Activated CD8-positive, alpha-beta memory T cell treated with anti-CD3 and anti-CD28 coated beads for 36 hours (primary cell): ENCODE data around the gene STRBP. TPM values are rescaled to one million over a fixed set of nuclear protein-coding genes. Genes with fewer than 3 reads are reported as not detected.

Experiments
- CTCF ChIA-PET: fragments of 350-600 bp; sonication (Branson Sonifier 250); formaldehyde crosslinking; loops from one replicate; lab custom pipeline; 2021; ENCODE audit warnings: antibody characterized with exemption; lab: Charles Lee
- POLR2A ChIA-PET: fragments of 350-600 bp; sonication (Branson Sonifier 250); formaldehyde crosslinking; loops from one replicate; lab custom pipeline; 2021; ENCODE audit warnings: antibody characterized with exemption; lab: Charles Lee
- total RNA-seq, 2 experiments: library from RNA; stranded (reverse); gene quantifications; one replicate each; pipeline ENCODE4 v1.2.3, GENCODE V29; 2021

STRBP gene
- total RNA-seq, 2 experiments from 2014 or later: 42.2 to 44.2 TPM

DNA sequence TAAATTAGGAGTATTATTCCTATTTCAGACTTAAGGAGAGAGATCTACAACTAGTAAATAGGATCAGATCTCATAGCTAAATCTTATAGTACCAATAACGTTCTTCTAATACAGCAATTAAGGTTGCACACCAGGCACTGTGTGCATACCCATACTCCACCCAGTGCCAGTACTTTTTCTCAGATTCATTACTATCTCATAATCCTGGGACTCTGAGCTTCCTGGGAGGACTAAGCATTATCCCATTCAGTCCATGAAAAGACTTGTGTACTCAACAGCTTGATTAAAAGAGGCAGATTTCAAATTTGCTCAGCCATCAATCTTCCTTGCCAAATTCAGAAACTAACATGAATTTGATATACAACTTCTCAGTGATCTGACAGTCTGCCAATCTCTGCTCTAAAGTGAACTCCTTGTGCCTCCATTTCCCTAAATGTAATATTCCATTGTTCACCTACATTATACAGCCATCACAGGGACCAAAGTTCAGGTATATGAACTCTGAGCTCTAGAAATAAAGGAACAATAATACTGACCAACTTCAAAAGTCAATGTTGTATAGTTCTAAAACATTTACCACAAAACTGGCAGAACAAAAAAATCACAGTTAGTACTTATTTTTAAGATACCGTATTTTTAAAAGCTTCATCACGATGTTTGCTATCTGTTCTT lies 7.2 kb downstream of the STRBP start:
- POLR2A ChIA-PET: no interaction called here
- CTCF ChIA-PET: no interaction called here

- ChIA-PET CTCF (no interaction called here), POLR2A (no interaction called here)
These were observed 8.0 kb downstream of the STRBP start for GRCh38 chr9:123260340-123260739.

DNA sequence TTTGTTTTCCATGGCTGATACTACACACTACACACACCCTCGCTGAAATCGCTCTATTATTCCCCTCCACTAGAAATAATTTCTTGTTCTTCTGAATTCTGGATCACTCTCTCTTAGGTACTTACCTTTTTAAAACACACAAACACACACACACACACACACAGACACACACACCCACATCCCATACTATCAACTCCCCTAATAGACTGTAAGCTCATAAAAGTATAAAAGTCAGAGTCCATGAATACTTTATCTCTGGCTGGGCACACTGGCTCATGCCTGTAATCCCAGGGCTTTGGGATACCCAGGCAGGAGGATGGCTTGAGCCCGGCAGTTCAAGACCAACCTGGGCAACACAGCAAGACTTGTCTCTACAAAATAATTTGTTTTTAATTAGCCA lies 11.1 kb downstream of the STRBP start:
- CTCF ChIA-PET: no interaction called here
- POLR2A ChIA-PET: no interaction called here

DNA sequence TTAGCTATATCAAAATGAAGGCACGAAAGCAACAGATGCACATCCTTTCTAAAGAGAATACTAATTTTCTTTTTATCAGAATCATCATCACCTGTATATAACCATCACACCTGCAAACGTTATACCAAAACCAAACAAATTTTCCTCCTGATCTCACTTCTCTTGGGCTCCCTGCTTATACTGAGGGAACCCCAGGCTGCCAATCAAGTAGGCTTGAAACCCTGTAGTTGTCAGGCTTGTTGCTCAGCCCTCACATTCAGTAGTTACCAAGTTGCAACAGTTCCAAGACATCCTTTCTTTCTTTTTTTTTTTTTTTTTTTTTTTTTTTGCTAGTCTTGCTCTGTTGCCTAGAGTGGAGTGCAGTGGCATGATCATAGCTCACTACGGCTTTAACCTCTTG lies 12.7 kb downstream of the STRBP start:
- ChIA-PET POLR2A (no interaction called here), CTCF (interaction anchor here (0.7 kb wide), 1 partner anchor 511 kb away, joined by 3 read pairs; no protein-coding TSS in a partner anchor)

- CTCF ChIA-PET: no interaction called here
These were observed 15.2 kb downstream of the STRBP start for GRCh38 chr9:123253204-123253603.

DNA sequence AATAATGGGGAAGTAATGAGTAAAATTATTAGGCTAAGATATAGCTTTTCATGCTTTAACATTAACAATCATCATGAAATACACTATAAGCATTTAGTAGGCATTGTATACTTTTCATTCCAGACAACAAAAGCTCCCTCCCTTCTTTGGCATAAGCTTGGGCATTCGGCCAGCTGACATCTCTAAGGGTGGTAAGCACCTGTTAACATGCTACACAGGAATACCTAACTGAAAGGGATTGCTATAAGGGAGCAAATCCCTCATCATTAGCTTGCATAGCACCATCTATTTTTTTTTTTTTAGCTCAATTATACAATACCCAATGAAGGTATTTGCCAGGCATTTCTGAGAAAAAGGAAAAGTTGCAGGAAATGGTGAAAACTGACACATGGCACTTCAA lies 16.6 kb downstream of the STRBP start:
- CTCF ChIA-PET: interaction anchor here (0.6 kb wide), 1 partner anchor 17 kb away, joined by 3 read pairs; no protein-coding TSS in a partner anchor
- POLR2A ChIA-PET: interaction anchor here (0.6 kb wide), 1 partner anchor 360 kb away, joined by 6 read pairs; no protein-coding TSS in a partner anchor

More at GRCh38 chr9:123253204-123253603, 15.2 kb downstream of the STRBP start:
- POLR2A ChIA-PET: no interaction called here

DNA sequence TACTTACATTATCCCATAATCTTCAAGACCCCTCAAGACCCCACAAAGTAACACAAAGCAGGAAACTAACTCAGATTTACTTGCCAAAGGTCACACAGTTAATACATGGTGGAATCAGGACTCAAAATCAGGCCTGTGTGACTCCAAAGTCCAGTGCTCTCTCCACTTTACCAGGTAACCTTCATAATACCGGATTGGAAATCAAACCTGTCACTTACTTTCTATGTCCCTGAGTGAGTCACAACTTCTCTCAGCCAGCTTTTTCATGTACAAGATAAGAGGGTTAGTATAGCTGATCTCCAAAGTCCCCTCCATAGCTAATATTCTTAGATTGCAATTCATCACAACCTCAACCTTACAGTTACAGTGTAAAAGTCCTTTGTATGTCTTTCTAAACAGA lies 17.1 kb downstream of the STRBP start:
- CTCF ChIA-PET: no interaction called here
- POLR2A ChIA-PET: no interaction called here

GRCh38 chr9:123250504-123250903 lies 17.9 kb downstream of the STRBP start:
- ChIA-PET CTCF (interaction anchor here (0.5 kb wide), 1 partner anchor 146 kb away, joined by 3 read pairs; no protein-coding TSS in a partner anchor), POLR2A (no interaction called here)

- ChIA-PET POLR2A (interaction anchor here (0.6 kb wide), 1 partner anchor 49 kb away, joined by 5 read pairs; no protein-coding TSS in a partner anchor), CTCF (interaction anchor here (0.9 to 1.5 kb wide), 2 partner anchors 12 to 20 kb away, joined by 3 read pairs; no protein-coding TSS in a partner anchor)
These were observed 19.2 kb downstream of the STRBP start for GRCh38 chr9:123249162-123249561.

DNA sequence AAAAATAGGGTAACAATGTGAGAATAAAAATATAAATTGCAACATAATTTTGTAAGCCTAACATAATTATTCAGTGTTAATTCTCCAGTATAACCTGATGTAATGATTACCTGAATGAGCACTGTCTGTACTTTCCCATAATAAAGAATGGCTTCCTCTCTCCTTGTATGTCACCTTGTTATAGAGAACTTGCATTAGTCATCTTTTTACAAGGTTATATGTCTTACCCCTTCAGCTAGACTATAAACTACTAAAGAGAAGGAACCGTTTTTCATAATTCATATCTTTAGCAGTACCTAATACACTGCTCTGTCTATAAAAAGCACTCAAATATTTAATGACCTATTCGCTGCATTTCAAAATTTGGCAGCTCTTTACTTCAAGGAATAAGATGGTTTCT lies 19.8 kb downstream of the STRBP start:
- ChIA-PET POLR2A (interaction anchor here (0.6 kb wide), 1 partner anchor 49 kb away, joined by 5 read pairs; no protein-coding TSS in a partner anchor), CTCF (interaction anchor here (0.7 to 1.5 kb wide), 4 partner anchors 11 to 145 kb away, joined by 3 read pairs; no protein-coding TSS in a partner anchor)

DNA sequence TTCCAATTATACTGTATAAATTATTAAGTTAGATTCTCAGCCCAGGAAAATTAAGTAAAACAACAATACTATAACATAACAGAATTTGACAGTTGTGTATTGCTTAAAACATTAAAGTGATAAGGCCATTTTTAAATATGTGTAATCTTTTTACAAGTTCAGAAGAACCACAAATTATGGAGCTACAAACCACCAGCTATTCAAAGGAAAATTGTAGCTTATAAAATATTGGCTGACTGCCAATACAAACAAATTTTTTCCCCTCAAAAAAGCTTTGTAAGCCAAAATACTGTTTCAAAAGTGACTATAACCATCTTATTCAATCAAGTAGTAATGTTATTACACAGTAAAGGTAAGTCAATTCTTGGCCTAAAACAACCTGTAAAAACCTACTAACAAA lies 21.9 kb downstream of the STRBP start:
- POLR2A ChIA-PET: no interaction called here
- CTCF ChIA-PET: no interaction called here

GRCh38 chr9:123239726-123240125 lies 28.7 kb downstream of the STRBP start:
- CTCF ChIA-PET: interaction anchor here (0.8 to 1.5 kb wide), 2 partner anchors 110 to 120 kb away, joined by 3 read pairs; no protein-coding TSS in a partner anchor
- POLR2A ChIA-PET: no interaction called here

- POLR2A ChIA-PET: no interaction called here
- CTCF ChIA-PET: interaction anchor here (1.4 kb wide), 1 partner anchor 10 kb away, joined by 3 read pairs; no protein-coding TSS in a partner anchor
These were observed 30.0 kb downstream of the STRBP start for GRCh38 chr9:123238365-123238764.

DNA sequence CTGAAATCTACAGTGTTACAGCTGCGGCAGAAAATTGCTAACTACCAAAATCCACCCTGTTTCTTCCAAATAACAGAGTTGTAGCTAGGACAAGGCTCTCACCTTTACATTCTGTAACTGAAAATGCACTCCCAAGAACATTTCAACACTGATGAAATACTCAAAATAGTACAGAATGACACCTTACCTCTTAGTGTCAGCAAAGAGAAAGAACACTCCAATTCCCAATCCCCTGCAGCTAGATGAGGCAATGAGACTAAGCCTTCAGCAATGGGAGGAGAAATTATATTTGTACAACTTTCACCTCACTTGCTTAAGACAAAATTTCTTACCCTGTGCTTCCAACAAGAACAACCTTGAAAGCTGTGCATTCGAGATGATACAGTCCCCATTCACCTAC lies 31.2 kb downstream of the STRBP start:
- ChIA-PET POLR2A (no interaction called here), CTCF (interaction anchor here (1.4 kb wide), 1 partner anchor 12 kb away, joined by 3 read pairs; no protein-coding TSS in a partner anchor)

DNA sequence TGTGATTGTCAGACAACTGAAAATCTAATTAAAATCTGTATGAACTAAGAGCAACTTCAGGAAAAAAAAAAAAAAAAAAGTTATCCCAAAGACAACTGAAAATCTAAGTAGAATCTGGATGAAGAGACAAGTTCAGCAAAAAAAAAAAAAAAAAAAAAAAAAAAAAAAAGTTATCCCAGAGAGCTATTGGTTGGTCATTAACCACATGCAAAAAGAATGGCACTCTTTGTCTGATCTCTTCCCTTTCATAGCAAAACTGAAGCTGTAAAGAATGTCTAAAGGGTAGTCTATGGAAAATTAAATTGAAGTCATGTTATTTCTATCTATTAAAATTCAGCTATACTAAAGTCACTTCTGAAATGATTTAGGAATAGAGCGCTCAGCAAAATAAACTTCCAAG lies 32.9 kb downstream of the STRBP start:
- POLR2A ChIA-PET: no interaction called here
- CTCF ChIA-PET: interaction anchor here (0.7 kb wide), 1 partner anchor 156 kb away, joined by 3 read pairs; no protein-coding TSS in a partner anchor

DNA sequence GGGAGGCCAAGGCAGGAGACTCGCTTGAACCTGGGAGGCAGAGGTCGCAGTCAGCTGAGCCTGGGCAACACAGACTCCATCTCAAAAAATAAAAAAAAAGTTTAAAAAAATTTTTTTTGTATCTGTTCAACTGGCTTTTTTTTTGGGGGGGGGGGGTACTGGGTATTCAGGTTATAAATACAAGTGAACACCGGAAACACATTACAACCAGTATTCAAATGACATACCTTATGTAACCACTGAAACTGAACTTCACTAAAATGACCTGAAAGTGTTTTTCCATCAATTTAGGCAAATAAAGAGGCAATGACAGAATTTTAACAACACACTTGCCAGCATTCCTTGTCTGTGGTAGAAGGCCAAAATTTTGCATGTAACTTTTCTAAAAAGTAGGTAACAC lies 33.5 kb downstream of the STRBP start:
- POLR2A ChIA-PET: interaction anchor here (0.5 kb wide), 1 partner anchor 135 kb away, joined by 3 read pairs; no protein-coding TSS in a partner anchor

GRCh38 chr9:123232332-123232731 lies 36.1 kb downstream of the STRBP start:
- CTCF ChIA-PET: interaction anchor here (0.6 kb wide), 1 partner anchor 50 kb away, joined by 3 read pairs; no protein-coding TSS in a partner anchor

More for the DNA sequence above, 33.5 kb downstream of the STRBP start:
- CTCF ChIA-PET: no interaction called here

DNA sequence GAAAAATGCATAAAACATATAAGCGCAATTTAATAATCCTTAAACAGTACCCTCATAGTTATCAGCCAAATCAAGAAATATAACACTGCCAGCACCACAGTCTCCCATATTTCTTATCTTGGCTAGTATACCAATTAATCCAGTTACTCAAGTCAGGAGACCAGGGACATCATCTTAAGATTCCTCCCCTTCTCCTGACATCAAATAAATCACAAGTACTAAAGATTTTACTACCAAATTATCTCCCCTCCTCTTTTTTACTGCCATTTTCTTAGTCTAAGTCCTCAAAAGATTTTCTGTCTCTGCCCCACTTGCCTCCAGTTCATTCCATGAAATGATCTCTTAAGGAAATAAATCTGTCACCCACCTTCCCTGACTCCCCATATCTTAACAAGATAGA lies 37.0 kb downstream of the STRBP start:
- POLR2A ChIA-PET: no interaction called here
- CTCF ChIA-PET: no interaction called here

More at GRCh38 chr9:123232332-123232731, 36.1 kb downstream of the STRBP start:
- POLR2A ChIA-PET: no interaction called here

DNA sequence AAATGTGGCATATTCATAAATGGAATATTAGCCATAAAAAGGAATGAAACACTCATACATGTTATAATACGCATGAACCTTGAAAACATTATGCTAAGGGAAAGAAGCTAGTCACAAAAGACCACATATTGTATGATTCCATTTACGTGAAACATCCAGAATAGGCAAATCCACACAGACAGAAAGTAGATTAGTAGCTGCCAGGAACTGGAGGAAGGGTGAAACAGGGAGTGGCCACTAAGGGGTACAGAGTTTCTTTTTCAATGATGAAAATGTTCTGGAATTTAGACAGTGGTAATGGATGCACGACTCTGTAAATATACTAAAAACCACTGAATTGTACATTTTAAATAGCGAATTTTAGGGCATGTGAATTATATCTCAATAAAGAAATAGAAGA lies 39.4 kb downstream of the STRBP start:
- ChIA-PET POLR2A (interaction anchor here (1.1 kb wide), 1 partner anchor 43 kb away, joined by 4 read pairs; no protein-coding TSS in a partner anchor), CTCF (interaction anchor here (1.8 kb wide), 1 partner anchor 125 kb away, joined by 4 read pairs; no protein-coding TSS in a partner anchor)

- ChIA-PET CTCF (interaction anchor here (0.6 to 1.3 kb wide), 6 partner anchors 22 to 124 kb away, joined by 3 to 6 read pairs (median 3); no protein-coding TSS in a partner anchor), POLR2A (interaction anchor here (0.6 to 1.5 kb wide), 3 partner anchors 37 to 327 kb away, joined by 5 to 7 read pairs (median 6); no protein-coding TSS in a partner anchor)
These were observed 42.4 kb downstream of the STRBP start for GRCh38 chr9:123225995-123226394.
